Small intestine (tissue), 7 donors: Measurements from ENCODE around the gene N4BP2. TPM values are rescaled to one million over a fixed set of nuclear protein-coding genes. Genes with fewer than 3 reads are reported as not detected.

Source experiments
- DNase-seq, 2 donors: peaks; one replicate each; pipeline versions ENCODE4 v3.0.0 to v3.0.0-alpha.2; 2013
- FAIRE-seq: peaks from 2 replicates; lab custom pipeline; 2012; peaks lifted over from hg19 to GRCh38; lab: Jason Lieb, UNC
- H3K27ac ChIP-seq, 3 donors: one replicate each; pipeline ENCODE4 v1.5.1; 2013; ENCODE audit warnings: low read length in 2 of 3, mild to moderate bottlenecking in 2 of 3, control low read depth in 1 of 3, inconsistent platforms in 1 of 3, low read depth in 1 of 3, moderate library complexity in 1 of 3
- H3K27me3 ChIP-seq, 3 donors: one replicate each; pipeline ENCODE4 v1.6.1; 2013; ENCODE audit warnings: low read length in 3 of 3, inconsistent platforms in 1 of 3; ENCODE audit not compliant: control insufficient read depth in 3 of 3, insufficient read depth in 3 of 3
- H3K36me3 ChIP-seq, 3 donors: one replicate each; pipeline ENCODE4 v1.6.1; 2013; ENCODE audit warnings: low read length in 3 of 3, inconsistent platforms in 1 of 3, low read depth in 1 of 3, mild to moderate bottlenecking in 1 of 3, moderate library complexity in 1 of 3; ENCODE audit not compliant: control insufficient read depth in 3 of 3, insufficient read depth in 2 of 3
- H3K4me1 ChIP-seq, 3 donors: one replicate each; pipeline ENCODE4 v1.6.1; 2013; ENCODE audit warnings: low read length in 2 of 3, inconsistent platforms in 1 of 3, low read depth in 1 of 3, mild to moderate bottlenecking in 1 of 3, moderate library complexity in 1 of 3; ENCODE audit not compliant: control insufficient read depth in 3 of 3, insufficient read depth in 2 of 3
- H3K4me3 ChIP-seq, 3 donors: one replicate each; pipeline ENCODE4 v1.5.1; 2013; ENCODE audit warnings: low read length in 3 of 3, control low read depth in 1 of 3, inconsistent platforms in 1 of 3, low read depth in 1 of 3, mild to moderate bottlenecking in 1 of 3, moderate library complexity in 1 of 3
- H3K9me3 ChIP-seq, 2 donors: one replicate each; pipeline ENCODE4 v1.6.1; 2013; ENCODE audit warnings: low read depth in 1 of 2, low read length in 1 of 2; ENCODE audit not compliant: control insufficient read depth in 2 of 2, insufficient read depth in 1 of 2
- WGBS, 3 donors: extraction: QIAGEN DNeasy Blood & Tissue Kit; methylation state at CpG; one replicate each; pipeline ENCODE4 v1.1.7; 2013; 5-methylcytosine and 5-hydroxymethylcytosine counted together
- polyA plus RNA-seq, 4 donors: library from polyadenylated mRNA; stranded (reverse) in 3 of 4; unstranded in 1 of 4; fragments of 200-250 nt in 3 of 4; fragments of 120-200 nt in 1 of 4; gene quantifications; one replicate each; pipeline versions ENCODE4 v1.2.1 to v1.2.3, GENCODE V29; 2013
- donor health status: healthy with polysubstance abuse.
- donor health status: control.
- donor health status: control.
- donor health status: Bipolar disorder and iron deficiency.
- donor health status: healthy.

N4BP2 gene
- polyA plus RNA-seq, 4 donors = 1.1 to 18.3 (median 1.6) TPM

GRCh38 chr4:40204507-40205258 lies 148.0 kb downstream of the N4BP2 start:
- FAIRE-seq (no peak), DNase-seq (no peak)
- Histone ChIP-seq H3K9me3 (no peaks in the 10 kb centered on the region), H3K4me1 (peaks cover 0 to 4% (median 0%) of the 10 kb centered on the region in 3 donors), H3K27ac (peak overlapping the region in 2 of 3 donors; percentile 15 to 78), H3K4me3 (peak overlapping the region in 1 of 3 donors; percentile 20), H3K36me3 (no peaks in the 10 kb centered on the region), H3K27me3 (no peaks in the 10 kb centered on the region)
- 67 to 82% (median 75%) methylated on average over 9 of the region's 9 CpGs for WGBS, 3 donors

- Histone ChIP-seq H3K4me1 (peaks cover 0 to 4% (median 0%) of the 10 kb centered on the region in 3 donors), H3K27ac (peak overlapping the region in 2 of 3 donors; percentile 15 to 78), H3K9me3 (peaks cover 0 to 3% of the 10 kb centered on the region in 2 donors), H3K27me3 (no peaks in the 10 kb centered on the region), H3K36me3 (no peaks in the 10 kb centered on the region), H3K4me3 (peak overlapping the region in 1 of 3 donors; percentile 20)
- FAIRE-seq (no peak), DNase-seq (peak in 1 of 2 donors; percentile 39)
- WGBS, 3 donors = 58 to 81% (median 69%) methylated on average over 6 of the region's 6 CpGs
These were observed 148.9 kb downstream of the N4BP2 start for GRCh38 chr4:40205259-40206198.

GRCh38 chr4:40206426-40206825 lies 149.8 kb downstream of the N4BP2 start:
- Histone ChIP-seq H3K4me1 (peaks cover 0 to 4% (median 0%) of the 10 kb centered on the region in 3 donors), H3K9me3 (peaks cover 0 to 3% of the 10 kb centered on the region in 2 donors), H3K36me3 (no peaks in the 10 kb centered on the region), H3K27me3 (no peaks in the 10 kb centered on the region), H3K27ac (no peak overlapping the region), H3K4me3 (peak overlapping the region in 1 of 3 donors; percentile 10)
- 48 to 62% (median 57%) methylated on average over 2 of the region's 2 CpGs for WGBS, 3 donors
- FAIRE-seq (no peak), DNase-seq (no peak)

Other genes starting within 250 kb of the N4BP2 start
- gene PDS5A, start 78.9 kb upstream of the N4BP2 start, polyA plus RNA-seq = 10 to 100 TPM; 17.6 to 49.4 (median 23.0) TPM
- 10 to 100 TPM in 1 of 4 donors, 1 to 10 TPM in 3; 2.9 to 11.6 (median 3.7) TPM for gene RHOH, start 140.2 kb downstream of the N4BP2 start, polyA plus RNA-seq